ENCODE results near the gene WHAMM. TPM values are rescaled to one million over a fixed set of nuclear protein-coding genes. Genes with fewer than 3 reads are reported as not detected.

WHAMM gene
- total RNA-seq, 1 donor from 2014 or later = 6.3 TPM

GRCh38 chr15:82878325-82878724 lies 68.9 kb downstream of the WHAMM start:
- Mint-ChIP-seq H3K4me1 (no peaks in the 10 kb centered on the region), H3K4me3 (no peak overlapping the region), H3K9me3 (no peaks in the 10 kb centered on the region), H3K27me3 (ENCODE audit: low read depth) (no peaks in the 10 kb centered on the region), H3K36me3 (ENCODE audit: low read depth) (peaks cover 4% of the 10 kb centered on the region), H3K27ac (ENCODE audit: unreplicated experiment) (no peak overlapping the region)
- no peak for TF ChIP-seq CTCF (conservative IDR thresholded peaks at IDR 0.05)
- DNase-seq (ENCODE audit: low read depth, low spot score) = no peak

- no peak for TF ChIP-seq CTCF (conservative IDR thresholded peaks at IDR 0.05)
- Mint-ChIP-seq H3K27ac (ENCODE audit: unreplicated experiment) (no peak overlapping the region), H3K4me3 (no peak overlapping the region), H3K27me3 (ENCODE audit: low read depth) (no peaks in the 10 kb centered on the region), H3K9me3 (no peaks in the 10 kb centered on the region), H3K4me1 (no peaks in the 10 kb centered on the region), H3K36me3 (ENCODE audit: low read depth) (peaks cover 4% of the 10 kb centered on the region)
- no peak for DNase-seq (ENCODE audit: low read depth, low spot score)
Observed at GRCh38 chr15:82880704-82881103, 71.3 kb downstream of the WHAMM start.

- no peak overlapping the region for H3K27ac Mint-ChIP-seq (ENCODE audit: unreplicated experiment)
- TF ChIP-seq CTCF (conservative IDR thresholded peaks at IDR 0.05) = no peak
- no peaks in the 10 kb centered on the region for H3K9me3 Mint-ChIP-seq
- DNase-seq (ENCODE audit: low read depth, low spot score) = no peak
- no peaks in the 10 kb centered on the region for H3K27me3 Mint-ChIP-seq (ENCODE audit: low read depth)
- H3K36me3 Mint-ChIP-seq (ENCODE audit: low read depth) = peaks cover 4% of the 10 kb centered on the region
- H3K4me3 Mint-ChIP-seq = no peak overlapping the region
- no peaks in the 10 kb centered on the region for H3K4me1 Mint-ChIP-seq
Observed at GRCh38 chr15:82881747-82882146, 72.3 kb downstream of the WHAMM start.

- peaks cover 4% of the 10 kb centered on the region for H3K36me3 Mint-ChIP-seq (ENCODE audit: low read depth)
- no peak overlapping the region for H3K27ac Mint-ChIP-seq (ENCODE audit: unreplicated experiment)
- no peak overlapping the region for H3K4me3 Mint-ChIP-seq
- H3K4me1 Mint-ChIP-seq = no peaks in the 10 kb centered on the region
- no peaks in the 10 kb centered on the region for H3K9me3 Mint-ChIP-seq
- no peak for DNase-seq (ENCODE audit: low read depth, low spot score)
- no peak for TF ChIP-seq CTCF (conservative IDR thresholded peaks at IDR 0.05)
- no peaks in the 10 kb centered on the region for H3K27me3 Mint-ChIP-seq (ENCODE audit: low read depth)
Observed at GRCh38 chr15:82882273-82882928, 73.0 kb downstream of the WHAMM start.

Other genes starting within 250 kb of the WHAMM start
- gene CPEB1, start 162.3 kb upstream of the WHAMM start, total RNA-seq = 0.72 and 0.84 TPM in 2 replicates
- gene AP3B2, start 99.8 kb upstream of the WHAMM start, total RNA-seq = 17.4 and 20.0 TPM in 2 replicates
- 0.05 TPM in 1 of 2 replicates, not detected in the other for gene FSD2, start 3.6 kb upstream of the WHAMM start, total RNA-seq
- 17.6 and 18.7 TPM in 2 replicates for gene HOMER2, start 143.1 kb downstream of the WHAMM start, total RNA-seq
- 25.4 and 29.7 TPM in 2 replicates for gene RAMAC, start 176.6 kb downstream of the WHAMM start, total RNA-seq
- 23.1 and 26.7 TPM in 2 replicates for gene C15orf40, start 202.0 kb downstream of the WHAMM start, total RNA-seq